ENCODE results near the gene SHB. TPM values are rescaled to one million over a fixed set of nuclear protein-coding genes. Genes with fewer than 3 reads are reported as not detected.
"Not testable (repeated sequence)": the region's sequence is repeated elsewhere in the genome, so short reads cannot be mapped to it uniquely, and the experiment has no call there.

The SHB gene
- total RNA-seq, 1 donor from 2014 or later: 0.44 TPM

- ChIA-PET POLR2A (no interaction called here), CTCF (no interaction called here)
- DNase-seq: no peak
- TF ChIP-seq, protein P1, sequence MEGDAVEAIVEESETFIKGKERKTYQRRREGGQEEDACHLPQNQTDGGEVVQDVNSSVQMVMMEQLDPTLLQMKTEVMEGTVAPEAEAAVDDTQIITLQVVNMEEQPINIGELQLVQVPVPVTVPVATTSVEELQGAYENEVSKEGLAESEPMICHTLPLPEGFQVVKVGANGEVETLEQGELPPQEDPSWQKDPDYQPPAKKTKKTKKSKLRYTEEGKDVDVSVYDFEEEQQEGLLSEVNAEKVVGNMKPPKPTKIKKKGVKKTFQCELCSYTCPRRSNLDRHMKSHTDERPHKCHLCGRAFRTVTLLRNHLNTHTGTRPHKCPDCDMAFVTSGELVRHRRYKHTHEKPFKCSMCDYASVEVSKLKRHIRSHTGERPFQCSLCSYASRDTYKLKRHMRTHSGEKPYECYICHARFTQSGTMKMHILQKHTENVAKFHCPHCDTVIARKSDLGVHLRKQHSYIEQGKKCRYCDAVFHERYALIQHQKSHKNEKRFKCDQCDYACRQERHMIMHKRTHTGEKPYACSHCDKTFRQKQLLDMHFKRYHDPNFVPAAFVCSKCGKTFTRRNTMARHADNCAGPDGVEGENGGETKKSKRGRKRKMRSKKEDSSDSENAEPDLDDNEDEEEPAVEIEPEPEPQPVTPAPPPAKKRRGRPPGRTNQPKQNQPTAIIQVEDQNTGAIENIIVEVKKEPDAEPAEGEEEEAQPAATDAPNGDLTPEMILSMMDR (IDR thresholded peaks at IDR 0.05): no peak
- H3K9me3 Mint-ChIP-seq: no peaks in the 10 kb centered on the region
- no peaks in the 10 kb centered on the region for H3K36me3 Mint-ChIP-seq (ENCODE audit: low read depth)
- intact Hi-C loops (cut with micrococcal nuclease): no loop called here
- H3K27ac Mint-ChIP-seq: no peak overlapping the region
- H3K27me3 Mint-ChIP-seq: peaks cover 15% of the 10 kb centered on the region
- ATAC-seq (ENCODE audit: low read depth): no peak
- H3K4me1 Mint-ChIP-seq: no peaks in the 10 kb centered on the region
- H3K4me3 Mint-ChIP-seq: no peak overlapping the region
These were observed 22.2 kb downstream of the SHB start for GRCh38 chr9:38046661-38047300.

DNA sequence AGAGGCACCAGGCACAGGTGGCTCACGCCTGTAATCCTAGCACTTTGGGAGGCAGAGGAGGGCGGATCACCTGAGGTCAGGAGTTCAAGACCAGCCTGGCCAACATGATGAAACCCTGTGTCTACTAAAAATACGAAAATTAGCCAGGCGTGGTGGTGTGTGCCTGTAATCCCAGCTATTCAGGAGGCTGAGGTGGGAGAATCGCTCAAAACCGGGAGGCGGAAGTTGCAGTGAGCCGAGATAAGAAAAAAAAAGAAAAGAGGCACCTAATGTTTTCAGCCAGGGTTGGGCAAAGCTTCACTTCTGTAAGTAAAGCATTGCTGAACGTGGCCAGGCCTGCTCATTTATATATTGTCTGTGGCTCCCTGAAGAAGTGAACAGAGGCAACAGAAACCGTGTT is 23.1 kb downstream of the SHB start:
- DNase-seq; H3K4me3 Mint-ChIP-seq; ATAC-seq (ENCODE audit: low read depth); CTCF ChIA-PET; H3K9me3 Mint-ChIP-seq; H3K27ac Mint-ChIP-seq; H3K4me1 Mint-ChIP-seq; intact Hi-C loops (cut with micrococcal nuclease); H3K36me3 Mint-ChIP-seq (ENCODE audit: low read depth); POLR2A ChIA-PET: not testable (repeated sequence)
- peaks cover 12% of the 10 kb centered on the region for H3K27me3 Mint-ChIP-seq

DNA sequence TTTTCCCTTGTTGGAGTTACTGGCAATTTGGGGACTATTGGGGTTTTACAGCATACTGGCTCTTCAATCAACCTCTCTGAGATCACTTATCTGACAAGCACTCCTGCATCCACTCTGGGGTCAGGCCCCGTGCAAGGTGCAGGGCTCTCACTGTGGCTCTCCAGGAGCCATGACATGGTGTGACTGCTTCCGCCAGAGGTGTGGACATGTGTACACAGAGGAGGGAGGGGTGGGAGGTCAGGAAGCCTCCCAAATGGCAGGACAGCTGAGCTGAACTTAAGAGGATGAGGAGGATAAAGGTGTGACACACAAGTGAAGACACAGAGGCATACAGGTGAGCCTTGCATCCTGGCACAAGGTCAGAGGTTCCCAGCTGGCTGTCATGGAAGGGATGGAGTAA is 24.3 kb downstream of the SHB start:
- Mint-ChIP-seq H3K4me1 (no peaks in the 10 kb centered on the region), H3K36me3 (ENCODE audit: low read depth) (no peaks in the 10 kb centered on the region), H3K27me3 (peaks cover 17% of the 10 kb centered on the region), H3K4me3 (no peak overlapping the region), H3K27ac (no peak overlapping the region), H3K9me3 (no peaks in the 10 kb centered on the region)
- DNase-seq (no peak), ATAC-seq (ENCODE audit: low read depth) (no peak)
- intact Hi-C loops (cut with micrococcal nuclease): no loop called here
- ChIA-PET POLR2A (no interaction called here), CTCF (no interaction called here)
- TF ChIP-seq, protein P1 (IDR thresholded peaks at IDR 0.05): no peak

DNA sequence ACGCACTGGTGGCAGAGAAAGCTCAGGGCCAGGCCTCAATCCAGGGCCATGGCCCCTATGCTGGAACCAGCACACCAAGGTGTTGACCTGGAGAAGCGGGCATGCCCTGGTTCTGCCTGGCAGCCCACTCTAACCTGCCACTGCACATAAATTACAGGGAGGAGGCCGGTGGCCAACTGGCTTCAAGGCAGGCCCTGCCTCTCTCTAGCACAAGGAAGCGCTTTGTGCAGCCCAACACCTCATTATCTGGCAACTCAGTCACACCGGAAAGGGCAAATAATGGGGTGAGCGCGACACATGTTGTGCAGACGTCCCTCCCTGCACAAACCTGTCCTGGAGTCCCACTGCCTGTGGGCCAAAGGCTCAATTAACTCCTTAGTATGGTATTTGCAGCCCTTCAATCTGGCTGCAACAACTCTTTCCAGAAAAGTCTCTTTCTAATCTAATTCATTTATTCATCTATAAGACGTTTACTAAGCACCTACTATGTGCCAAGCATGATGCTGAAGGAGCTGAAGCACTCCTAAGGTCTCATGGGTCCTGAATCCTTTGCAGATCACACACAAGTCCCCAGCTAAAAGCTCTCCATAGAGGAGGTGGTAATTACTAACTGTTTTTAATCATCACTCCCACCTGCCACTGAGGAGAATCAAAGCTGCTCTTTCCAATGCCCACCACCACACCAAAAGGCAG is 24.9 kb downstream of the SHB start:
- DNase-seq: no peak

DNA sequence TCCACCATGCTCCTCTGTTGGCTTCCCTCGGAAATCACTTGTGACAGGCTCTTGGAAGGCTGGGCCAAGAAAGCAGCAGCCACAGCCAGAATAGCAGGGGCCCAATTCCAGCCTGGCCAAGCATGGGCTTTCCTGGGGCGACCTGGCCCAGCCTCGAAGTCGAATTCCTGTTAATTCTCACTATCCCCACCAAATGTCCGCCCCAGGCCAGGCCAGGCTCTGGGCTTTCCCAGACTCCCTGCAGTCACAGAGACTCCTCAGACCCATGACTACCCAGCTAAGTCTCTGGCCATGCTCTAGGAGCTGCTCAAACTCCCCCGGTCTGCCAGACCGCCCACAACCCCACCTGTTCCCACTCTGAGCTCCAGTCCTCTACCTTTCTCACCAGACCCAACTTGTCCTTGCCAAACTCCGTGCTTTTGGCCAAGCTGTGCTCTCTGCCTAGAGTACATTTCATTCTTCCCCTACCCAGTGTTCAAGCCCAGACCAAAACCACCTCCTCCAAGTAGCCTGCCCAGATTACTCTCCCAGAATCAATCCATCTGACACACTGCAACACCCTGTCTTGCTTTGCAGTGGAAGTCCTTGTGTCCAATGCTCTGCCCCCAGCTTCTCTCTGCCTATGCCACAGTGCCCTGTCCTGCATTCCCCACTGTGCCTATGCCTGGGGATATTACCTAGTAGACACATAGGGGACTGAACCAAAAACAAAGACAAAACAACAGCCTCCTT is 26.2 kb downstream of the SHB start:
- ATAC-seq (ENCODE audit: low read depth) (no peak), DNase-seq (no peak)
- intact Hi-C loops (cut with micrococcal nuclease): no loop called here
- TF ChIP-seq, protein P1 (IDR thresholded peaks at IDR 0.05): no peak
- Mint-ChIP-seq H3K36me3 (ENCODE audit: low read depth) (no peaks in the 10 kb centered on the region), H3K9me3 (no peaks in the 10 kb centered on the region), H3K27ac (no peak overlapping the region), H3K4me1 (peaks cover 6% of the 10 kb centered on the region), H3K27me3 (peaks cover 12% of the 10 kb centered on the region), H3K4me3 (no peak overlapping the region)
- CTCF ChIA-PET: no interaction called here
- POLR2A ChIA-PET: no interaction called here

More for the DNA sequence above, 24.9 kb downstream of the SHB start:
- no peak for ATAC-seq (ENCODE audit: low read depth)
- Mint-ChIP-seq H3K27me3 (peaks cover 17% of the 10 kb centered on the region), H3K4me3 (no peak overlapping the region), H3K9me3 (no peaks in the 10 kb centered on the region), H3K4me1 (no peaks in the 10 kb centered on the region), H3K36me3 (ENCODE audit: low read depth) (no peaks in the 10 kb centered on the region), H3K27ac (no peak overlapping the region)
- TF ChIP-seq, protein P1 (IDR thresholded peaks at IDR 0.05): no peak
- CTCF ChIA-PET: no interaction called here
- POLR2A ChIA-PET: no interaction called here
- intact Hi-C loops (cut with micrococcal nuclease): no loop called here
